K562 (cell line): ENCODE data around the gene RAP1GDS1.

Experiments
- ARID3A ChIP-seq: IDR thresholded peaks from 2 replicates; pipeline ENCODE4 v1.6.1; 2012; ENCODE audit warnings: low read depth, low read length, improper control_type of control experiment, borderline replicate concordance
- PHF8 ChIP-seq: fragments of 200-600 bp; sonication (generic); IDR thresholded peaks from 2 replicates; pipeline ENCODE4 v1.6.1; 2012; ENCODE audit warnings: mixed run types, mild to moderate bottlenecking, inconsistent platforms, low read length, moderate library complexity, borderline replicate concordance
- SNRNP70 ChIP-seq: fragments of 200-400 bp; formaldehyde crosslinking; optimal IDR thresholded peaks from 2 replicates; pipeline ENCODE3; 2017; ENCODE audit warnings: low read depth, low read length
- ZNF282 ChIP-seq: sonication (generic); formaldehyde crosslinking; IDR thresholded peaks from 2 replicates; pipeline ENCODE4 v1.8.1; 2023; ENCODE audit warnings: missing genetic modification reagents

- TF ChIP-seq SNRNP70, result no peak
- no peak for TF ChIP-seq ARID3A
- TF ChIP-seq ZNF282 (CRISPR knock-in tag), result no peak
- TF ChIP-seq PHF8, result no peak
Measured at GRCh38 chr4:98311656-98312055, 50.5 kb downstream of the RAP1GDS1 start.
